Measurements from ENCODE around the gene TADA3. TPM values are rescaled to one million over a fixed set of nuclear protein-coding genes. Genes with fewer than 3 reads are reported as not detected.
A peak's percentile ranks its signal among the peaks of the same experiment; 100 is the strongest.

TADA3 gene
- total RNA-seq, 1 donor from 2014 or later: 54.5 TPM

DNA sequence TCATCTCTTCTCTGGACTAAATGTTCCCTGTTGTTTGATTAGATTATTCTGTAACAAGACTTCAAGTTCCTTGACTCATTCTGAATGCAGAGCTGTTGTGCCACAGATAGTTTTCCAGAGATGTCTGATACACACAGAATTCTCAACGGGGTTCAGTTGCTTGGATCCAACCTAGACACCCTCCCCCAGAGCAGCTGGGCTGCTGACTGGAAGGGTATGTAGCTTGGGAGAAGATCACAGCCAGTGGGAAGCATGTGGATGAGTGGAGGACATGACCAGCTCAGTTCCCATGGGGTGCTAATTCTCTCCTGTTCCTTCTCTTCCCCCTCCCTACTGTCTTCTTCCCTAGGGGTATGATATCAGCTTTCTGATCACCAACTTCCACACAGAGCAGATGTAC lies 11.2 kb upstream of the TADA3 start:
- H3K9ac ChIP-seq (ENCODE audit: low read length): no peak overlapping the region
- H3K27me3 Mint-ChIP-seq (ENCODE audit: low read depth, unreplicated experiment): no peaks in the 10 kb centered on the region
- peaks cover 32% of the 10 kb centered on the region for H3K36me3 Mint-ChIP-seq (ENCODE audit: low read depth, unreplicated experiment)
- H3K36me3 ChIP-seq (ENCODE audit: insufficient read depth, low read length): peaks cover 63% of the 10 kb centered on the region
- no peak overlapping the region for H3K4me3 ChIP-seq (ENCODE audit: insufficient read depth, low read depth, low read length)
- H3K4me1 ChIP-seq (ENCODE audit: insufficient read depth, low read length): peaks cover 9% of the 10 kb centered on the region
- H3K9me3 ChIP-seq (ENCODE audit: insufficient read depth, low read depth, low read length): no peaks in the 10 kb centered on the region
- H3K27ac Mint-ChIP-seq (ENCODE audit: unreplicated experiment): peak overlapping the region; percentile 66
- FAIRE-seq (no peak), DNase-seq (ENCODE audit: low read depth) (no peak)
- H2AFZ ChIP-seq (ENCODE audit: low read depth, low read length): no peak overlapping the region
- no peaks in the 10 kb centered on the region for H3K9me3 Mint-ChIP-seq (ENCODE audit: unreplicated experiment)
- TF ChIP-seq CTCF (IDR thresholded peaks at IDR 0.05; ENCODE audit: insufficient read depth, low read depth, low read length): no peak
- TF ChIP-seq EZH2 (IDR thresholded peaks at IDR 0.05; ENCODE audit: insufficient read depth, low read length): no peak
- peaks cover 14% of the 10 kb centered on the region for H3K4me1 Mint-ChIP-seq (ENCODE audit: low read depth, unreplicated experiment)
- H3K27me3 ChIP-seq (ENCODE audit: insufficient read depth, low read length): no peaks in the 10 kb centered on the region
- H3K4me3 Mint-ChIP-seq (ENCODE audit: unreplicated experiment): no peak overlapping the region
- H4K20me1 ChIP-seq (ENCODE audit: insufficient read depth, low read length): peaks cover 70% of the 10 kb centered on the region
- H3K79me2 ChIP-seq (ENCODE audit: insufficient read depth, low read length): peaks cover 34% of the 10 kb centered on the region
- H3K27ac ChIP-seq (ENCODE audit: low read depth, low read length): no peak overlapping the region
- H3K4me2 ChIP-seq (ENCODE audit: low read length): no peak overlapping the region

GRCh38 chr3:9800529-9800928 lies 8.3 kb upstream of the TADA3 start:
- H3K4me1 Mint-ChIP-seq (ENCODE audit: low read depth, unreplicated experiment): peaks cover 17% of the 10 kb centered on the region
- DNase-seq (ENCODE audit: low read depth): no peak
- H3K9me3 ChIP-seq (ENCODE audit: insufficient read depth, low read depth, low read length): no peaks in the 10 kb centered on the region
- no peaks in the 10 kb centered on the region for H3K4me1 ChIP-seq (ENCODE audit: insufficient read depth, low read length)
- H3K4me2 ChIP-seq (ENCODE audit: low read length): no peak overlapping the region
- H4K20me1 ChIP-seq (ENCODE audit: insufficient read depth, low read length): peaks cover 77% of the 10 kb centered on the region
- no peak overlapping the region for H3K9ac ChIP-seq (ENCODE audit: low read length)
- H3K36me3 Mint-ChIP-seq (ENCODE audit: low read depth, unreplicated experiment): peaks cover 34% of the 10 kb centered on the region
- no peak for FAIRE-seq
- H3K36me3 ChIP-seq (ENCODE audit: insufficient read depth, low read length): peaks cover 64% of the 10 kb centered on the region
- H2AFZ ChIP-seq (ENCODE audit: low read depth, low read length): no peak overlapping the region
- no peaks in the 10 kb centered on the region for H3K27me3 Mint-ChIP-seq (ENCODE audit: low read depth, unreplicated experiment)
- no peak overlapping the region for H3K27ac ChIP-seq (ENCODE audit: low read depth, low read length)
- no peak overlapping the region for H3K4me3 ChIP-seq (ENCODE audit: insufficient read depth, low read depth, low read length)
- no peaks in the 10 kb centered on the region for H3K27me3 ChIP-seq (ENCODE audit: insufficient read depth, low read length)
- no peak overlapping the region for H3K4me3 Mint-ChIP-seq (ENCODE audit: unreplicated experiment)
- peaks cover 63% of the 10 kb centered on the region for H3K79me2 ChIP-seq (ENCODE audit: insufficient read depth, low read length)
- TF ChIP-seq EZH2 (IDR thresholded peaks at IDR 0.05; ENCODE audit: insufficient read depth, low read length): no peak
- peak; percentile 15 for TF ChIP-seq CTCF (IDR thresholded peaks at IDR 0.05; ENCODE audit: insufficient read depth, low read depth, low read length)
- H3K27ac Mint-ChIP-seq (ENCODE audit: unreplicated experiment): no peak overlapping the region
- no peaks in the 10 kb centered on the region for H3K9me3 Mint-ChIP-seq (ENCODE audit: unreplicated experiment)

DNA sequence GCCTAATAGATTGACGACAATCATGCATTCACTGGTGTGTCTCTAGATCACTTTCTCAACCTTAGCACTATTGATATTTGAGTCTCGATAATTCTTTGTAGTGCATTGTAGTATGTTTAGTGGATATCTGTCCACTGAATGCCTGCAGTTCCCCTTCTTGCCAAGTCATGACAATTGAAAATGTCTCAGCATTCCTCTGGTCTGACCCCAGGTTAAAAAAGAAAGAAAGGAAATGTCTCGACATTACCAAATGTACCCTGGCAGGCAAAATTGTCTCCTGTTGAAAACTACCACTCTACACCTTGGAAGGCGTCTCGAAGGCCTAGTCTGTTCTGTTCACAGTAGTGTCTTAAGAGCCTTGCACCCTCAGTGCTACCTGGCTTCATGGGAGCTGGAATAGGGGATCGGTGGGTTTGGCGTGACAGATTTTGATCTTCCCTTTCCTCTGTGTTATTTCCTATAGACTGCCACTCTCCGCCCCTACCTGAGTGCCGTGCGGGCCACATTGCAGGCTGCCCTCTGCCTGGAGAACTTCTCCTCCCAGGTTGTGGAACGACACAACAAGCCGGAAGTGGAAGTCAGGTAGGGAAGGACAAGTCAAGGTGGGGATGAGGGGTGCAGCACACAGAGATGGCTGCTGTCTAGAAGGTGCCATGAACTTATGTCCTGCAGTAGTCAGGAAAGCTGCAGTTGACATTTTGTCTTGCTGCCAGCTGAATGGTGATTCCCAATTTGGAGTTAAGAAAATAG lies 5.1 kb upstream of the TADA3 start:
- Histone ChIP-seq H3K9me3 (ENCODE audit: insufficient read depth, low read depth, low read length) (no peaks in the 10 kb centered on the region), H3K36me3 (ENCODE audit: insufficient read depth, low read length) (peaks cover 47% of the 10 kb centered on the region), H3K4me3 (ENCODE audit: insufficient read depth, low read depth, low read length) (no peak overlapping the region), H3K9ac (ENCODE audit: low read length) (peak overlapping the region; percentile 33), H4K20me1 (ENCODE audit: insufficient read depth, low read length) (peaks cover 63% of the 10 kb centered on the region), H3K27me3 (ENCODE audit: insufficient read depth, low read length) (no peaks in the 10 kb centered on the region), H2AFZ (ENCODE audit: low read depth, low read length) (no peak overlapping the region), H3K79me2 (ENCODE audit: insufficient read depth, low read length) (peaks cover 74% of the 10 kb centered on the region), H3K27ac (ENCODE audit: low read depth, low read length) (no peak overlapping the region), H3K4me1 (ENCODE audit: insufficient read depth, low read length) (peaks cover 8% of the 10 kb centered on the region), H3K4me2 (ENCODE audit: low read length) (no peak overlapping the region)
- FAIRE-seq (no peak), DNase-seq (ENCODE audit: low read depth) (no peak)
- Mint-ChIP-seq H3K9me3 (ENCODE audit: unreplicated experiment) (no peaks in the 10 kb centered on the region), H3K27me3 (ENCODE audit: low read depth, unreplicated experiment) (no peaks in the 10 kb centered on the region), H3K4me1 (ENCODE audit: low read depth, unreplicated experiment) (peaks cover 22% of the 10 kb centered on the region), H3K4me3 (ENCODE audit: unreplicated experiment) (no peak overlapping the region), H3K27ac (ENCODE audit: unreplicated experiment) (no peak overlapping the region), H3K36me3 (ENCODE audit: low read depth, unreplicated experiment) (peaks cover 26% of the 10 kb centered on the region)
- TF ChIP-seq EZH2 (IDR thresholded peaks at IDR 0.05; ENCODE audit: insufficient read depth, low read length) (no peak), CTCF (IDR thresholded peaks at IDR 0.05; ENCODE audit: insufficient read depth, low read depth, low read length) (no peak)
